HG03064 (cell line): ENCODE data around the gene MRGPRD.
"Not testable (repeated sequence)": the region's sequence is repeated elsewhere in the genome, so short reads cannot be mapped to it uniquely, and the experiment has no call there.

Experiments used
- ATAC-seq: cut with Tn5 transposase; IDR thresholded peaks from one replicate; pipeline ENCODE4 v1.9.1; 2021; ENCODE audit warnings: low read depth; ENCODE audit not compliant: unreplicated experiment

The MRGPRD gene

DNA sequence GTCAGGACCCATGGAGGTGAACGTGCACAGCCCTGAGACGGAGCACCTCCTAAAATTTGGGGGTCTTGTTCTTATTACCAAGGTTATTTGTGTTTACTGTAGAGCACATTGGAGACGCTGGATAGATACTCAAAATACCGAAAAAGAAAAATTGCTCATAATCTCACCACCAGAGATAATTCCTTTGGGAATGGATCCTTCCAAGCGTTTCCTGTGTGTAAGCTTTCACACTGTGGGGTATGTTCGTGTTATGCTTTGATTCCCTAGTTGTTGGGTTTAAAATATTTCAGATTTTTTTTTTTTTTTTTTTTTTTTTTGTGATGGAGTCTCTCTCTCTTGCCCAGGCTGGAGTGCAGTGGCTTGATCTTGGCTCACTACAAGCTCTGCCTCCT, 14.1 kb upstream of the MRGPRD start:
- no peak for ATAC-seq

DNA sequence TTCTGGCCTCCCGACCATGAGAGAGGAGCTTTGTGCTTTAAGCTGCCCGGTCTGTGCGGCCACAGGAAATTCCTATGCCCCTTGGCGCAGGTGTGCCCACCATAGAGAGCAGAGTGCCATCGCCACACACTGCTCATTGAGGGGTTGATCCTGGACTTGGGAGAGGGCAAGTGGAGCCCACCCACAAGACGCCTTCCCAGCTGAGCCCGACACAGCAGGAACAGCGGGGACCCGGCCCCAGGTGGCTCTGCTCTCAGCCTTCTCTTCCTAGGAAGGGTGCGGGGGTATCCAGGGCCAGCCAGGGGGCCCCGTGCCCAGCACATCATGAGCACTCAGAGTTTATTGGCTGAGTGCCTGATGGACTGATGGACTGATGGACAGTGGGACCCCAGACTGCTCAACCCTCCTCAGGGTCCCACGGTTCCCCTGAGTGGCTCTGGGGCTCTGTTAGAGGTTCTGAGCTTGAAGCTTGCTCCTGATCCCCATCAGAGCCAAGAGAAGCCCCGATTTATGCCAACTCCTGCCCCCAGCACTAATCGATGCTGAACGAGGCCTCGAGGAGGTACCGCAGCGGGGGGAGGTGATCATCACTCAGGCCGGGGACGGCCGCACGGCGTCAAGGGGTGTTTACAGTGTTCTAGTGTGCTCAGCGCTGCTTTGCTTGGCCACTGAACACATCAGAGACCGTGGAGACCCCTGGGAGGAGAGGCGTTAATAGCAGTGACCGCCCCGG, 13.5 kb upstream of the MRGPRD start:
- ATAC-seq: no peak

DNA sequence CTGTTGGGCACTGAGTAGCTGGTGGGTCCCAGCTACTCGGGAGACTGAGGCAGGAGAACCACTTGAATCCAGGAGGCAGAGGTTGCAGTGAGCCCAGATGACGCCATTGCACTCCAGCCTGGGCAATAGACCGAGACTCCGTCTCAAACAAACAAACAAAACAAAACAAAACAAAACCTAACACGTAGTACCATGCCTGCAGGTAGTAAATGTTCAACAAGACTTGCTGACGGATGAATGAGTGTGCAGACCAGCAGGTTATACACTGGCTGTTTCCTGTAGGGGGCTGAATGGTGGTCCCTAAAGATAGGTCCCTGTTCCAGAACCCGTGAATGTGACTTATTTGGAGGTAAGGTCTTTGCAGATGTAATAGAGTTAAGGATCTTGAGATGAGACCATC, 12.8 kb upstream of the MRGPRD start:
- no peak for ATAC-seq

DNA sequence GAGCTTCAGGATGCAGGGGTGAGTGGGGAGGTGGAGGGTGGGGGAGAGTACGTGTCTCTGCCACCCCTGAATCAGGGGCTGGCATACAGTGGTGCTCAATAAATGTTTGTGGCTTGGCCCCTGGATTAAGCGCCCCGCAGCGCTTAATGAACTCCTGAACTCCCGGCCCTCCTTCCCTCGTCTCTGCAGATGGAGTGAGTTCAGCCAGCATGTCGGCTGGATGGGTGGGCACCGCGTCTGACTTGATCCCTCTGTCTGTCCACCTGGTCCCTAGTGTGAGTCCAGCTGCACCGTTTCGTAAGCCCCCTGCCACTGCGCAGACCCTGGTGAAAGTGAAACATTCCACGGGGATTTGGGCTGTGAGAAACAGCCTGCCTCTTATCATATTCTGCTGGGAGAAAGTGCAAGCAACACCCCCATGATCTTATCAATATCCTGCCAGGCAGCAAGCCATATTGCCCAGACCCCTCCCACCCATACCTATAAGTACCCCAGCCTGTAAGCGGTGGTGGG, 12.0 kb upstream of the MRGPRD start:
- ATAC-seq: no peak

DNA sequence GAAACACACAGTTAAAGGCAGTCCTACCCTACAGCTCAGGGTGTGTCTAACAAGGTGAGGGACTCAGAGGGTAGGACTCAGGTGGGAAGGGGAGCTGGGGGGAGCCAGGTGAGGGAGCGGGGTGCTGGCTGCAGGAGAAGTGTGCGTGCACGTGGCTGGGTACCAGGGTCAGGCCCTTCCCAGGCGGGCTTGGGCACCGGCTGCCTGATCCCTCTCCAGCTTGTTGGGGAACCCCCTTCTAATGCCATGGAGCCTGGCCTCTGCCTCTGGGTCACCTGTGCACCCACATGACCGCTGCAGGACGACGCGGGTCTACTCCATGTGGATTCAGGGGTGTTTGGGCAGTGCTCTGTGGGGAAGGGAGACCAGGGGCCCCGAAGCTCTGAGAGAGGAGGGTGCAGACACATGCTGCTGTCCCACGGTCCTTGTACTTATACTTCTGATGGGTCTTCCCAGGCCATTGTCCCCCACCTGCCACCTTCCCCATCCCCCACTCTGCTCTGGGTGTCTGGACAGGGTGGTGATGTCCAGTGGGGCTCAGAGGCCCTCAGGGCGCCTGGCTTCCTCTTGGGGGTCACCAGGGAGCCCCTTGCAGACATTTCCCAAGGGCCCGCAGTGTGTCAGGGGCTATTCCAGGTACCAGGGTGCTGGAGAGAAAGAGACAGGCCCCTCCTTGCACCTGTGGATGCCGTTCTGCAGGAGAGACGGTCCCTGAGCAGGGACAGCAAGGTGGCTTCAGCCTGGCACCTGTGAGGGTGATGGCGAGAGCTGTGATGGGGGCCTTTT, 10.4 kb upstream of the MRGPRD start:
- no peak for ATAC-seq

DNA sequence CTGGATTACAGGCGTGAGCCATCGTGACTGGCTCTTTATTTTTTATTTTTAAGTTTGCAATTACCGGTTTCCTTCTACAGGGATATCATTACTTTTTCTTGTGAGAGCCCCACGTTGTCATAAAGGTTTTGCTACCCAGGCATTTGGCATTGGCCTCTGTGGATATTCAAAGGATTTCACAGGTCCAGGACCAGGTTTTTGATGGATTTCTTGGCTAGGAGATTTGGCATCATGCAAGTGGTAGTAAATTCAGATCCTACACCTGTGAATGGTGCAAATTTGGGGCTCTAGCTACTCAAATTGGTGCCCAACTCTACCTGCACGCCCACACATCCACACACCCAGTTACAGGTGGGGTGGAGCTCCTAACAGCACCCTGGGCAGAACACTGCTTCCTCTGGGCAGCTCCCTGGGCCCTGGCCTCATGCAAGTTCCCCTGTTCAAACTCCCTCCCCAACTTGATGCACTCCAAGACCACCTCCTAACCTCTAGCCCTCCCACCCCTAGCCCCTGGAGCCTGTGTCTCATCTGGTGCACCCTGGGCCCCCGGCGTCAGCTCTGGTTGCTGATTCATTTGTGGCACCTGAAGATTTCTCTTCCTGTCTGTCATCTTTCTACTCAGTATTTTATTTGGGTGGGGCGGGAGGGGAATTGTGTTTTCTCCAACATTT, 9.3 kb upstream of the MRGPRD start:
- ATAC-seq: no peak

DNA sequence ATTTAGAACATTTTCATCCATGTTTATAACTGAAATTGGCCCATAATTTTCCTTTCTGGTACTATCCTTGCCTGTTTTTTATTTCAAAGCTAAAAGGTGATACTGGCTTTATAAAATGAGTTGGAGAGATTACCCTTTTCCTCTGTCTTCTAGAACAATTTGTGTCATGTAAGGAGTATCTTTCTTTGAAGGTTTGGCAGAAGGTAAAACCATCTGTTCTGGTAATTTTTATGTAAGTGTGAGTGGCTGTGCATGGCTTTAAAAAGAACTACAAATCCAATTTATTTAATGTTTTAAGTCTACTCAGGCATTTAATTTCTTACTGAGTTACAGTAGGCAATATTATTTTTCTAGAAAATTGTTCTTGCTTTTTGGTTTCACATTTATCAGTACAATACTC, 7.7 kb upstream of the MRGPRD start:
- ATAC-seq: no peak

DNA sequence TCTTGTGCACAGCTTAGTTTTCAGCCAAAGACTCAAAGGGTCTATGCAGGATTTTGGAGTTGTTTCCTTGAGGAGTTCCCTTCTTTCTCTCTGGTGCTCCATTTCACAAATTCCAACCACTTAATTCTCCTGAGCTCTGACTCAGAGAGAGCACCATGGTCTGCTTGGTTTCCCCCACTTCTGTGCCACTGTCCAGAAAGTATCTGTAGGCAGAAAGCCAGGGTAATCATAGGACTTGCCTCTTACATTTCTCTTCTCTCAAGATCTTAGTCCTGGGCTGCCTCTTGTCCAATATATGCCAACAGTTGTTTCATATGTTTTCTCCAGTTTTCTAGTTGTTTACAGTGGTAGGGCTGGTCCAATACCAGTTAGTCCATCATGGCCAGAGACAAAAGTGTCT, 6.4 kb upstream of the MRGPRD start:
- ATAC-seq: no peak

DNA sequence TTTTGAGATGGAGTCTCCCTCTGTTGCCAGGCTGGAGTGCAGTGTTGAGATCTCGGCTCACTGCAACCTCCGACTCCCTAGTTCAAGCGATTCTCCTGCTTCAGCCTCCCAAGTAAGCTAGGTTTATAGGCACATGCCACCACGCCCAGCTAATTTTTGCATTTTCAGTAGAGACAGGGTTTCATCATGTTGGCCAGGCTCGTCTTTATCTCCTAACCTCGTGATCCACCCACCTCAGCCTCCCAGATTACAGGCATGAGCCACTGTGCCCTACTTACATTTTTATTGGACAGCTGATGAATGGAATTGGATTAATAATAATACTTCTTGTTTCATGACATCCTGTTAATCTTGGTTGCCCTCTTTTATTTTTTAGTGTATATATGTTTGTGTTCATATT, 3.0 kb upstream of the MRGPRD start:
- ATAC-seq: no peak

DNA sequence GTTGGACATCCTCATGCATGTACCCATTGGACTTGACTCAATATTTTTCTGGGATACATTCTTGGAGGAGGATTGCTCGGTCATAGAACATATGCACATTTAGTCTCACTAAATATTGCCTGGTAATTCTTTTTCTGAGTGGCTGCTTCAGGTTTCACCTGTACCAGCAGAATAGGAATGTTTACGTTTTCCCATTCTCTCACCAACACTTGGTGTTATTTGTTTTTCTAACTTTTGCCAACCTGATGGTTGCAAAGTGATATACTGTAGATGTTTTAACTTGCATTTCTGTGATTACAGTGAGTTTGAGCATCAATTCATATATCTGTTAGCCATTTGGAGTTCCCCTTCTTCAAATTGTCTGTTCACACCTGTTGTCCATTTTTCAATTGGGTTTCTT, 1.3 kb upstream of the MRGPRD start:
- ATAC-seq: no peak

DNA sequence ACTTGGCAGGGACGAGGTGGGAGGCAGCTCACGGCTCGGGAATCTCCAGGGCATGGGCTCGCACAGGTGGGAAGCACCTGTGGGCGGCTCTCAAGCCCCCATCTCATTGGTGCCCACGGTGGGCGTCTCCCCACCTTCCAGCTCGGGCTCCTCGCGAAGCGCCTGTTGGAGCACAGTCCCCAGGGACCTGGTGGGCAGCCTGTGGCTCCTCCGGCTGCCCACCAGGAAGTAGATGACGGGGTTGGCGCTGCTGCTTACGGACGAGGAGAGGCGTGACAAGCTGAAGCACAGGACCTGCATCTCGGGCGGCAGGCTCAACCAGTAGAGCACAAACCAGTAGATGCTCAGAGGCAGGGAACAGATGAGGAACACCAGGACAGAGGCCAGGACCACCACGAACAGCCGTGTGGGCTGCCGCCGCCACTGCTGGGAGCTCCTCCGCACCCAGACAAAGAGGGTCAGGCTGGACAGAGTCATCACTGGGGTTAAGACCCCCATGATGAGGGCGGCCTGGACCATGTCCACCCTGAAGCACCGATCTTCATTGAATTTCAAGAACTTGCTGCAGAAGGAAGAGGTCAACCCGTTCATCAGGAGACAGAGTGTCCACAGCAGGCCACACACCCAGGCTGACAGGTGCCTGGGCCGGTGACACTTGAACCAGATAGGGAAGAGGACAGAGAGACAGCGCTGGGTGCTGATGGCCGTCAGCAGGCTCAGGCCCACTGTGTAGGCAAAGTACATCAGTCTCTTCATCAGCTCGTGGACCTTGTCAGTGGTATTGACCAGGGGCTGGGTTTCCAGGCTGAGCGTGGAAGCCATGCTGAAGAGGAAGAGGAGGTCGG, 633 bp downstream of the MRGPRD start:
- no peak for ATAC-seq

DNA sequence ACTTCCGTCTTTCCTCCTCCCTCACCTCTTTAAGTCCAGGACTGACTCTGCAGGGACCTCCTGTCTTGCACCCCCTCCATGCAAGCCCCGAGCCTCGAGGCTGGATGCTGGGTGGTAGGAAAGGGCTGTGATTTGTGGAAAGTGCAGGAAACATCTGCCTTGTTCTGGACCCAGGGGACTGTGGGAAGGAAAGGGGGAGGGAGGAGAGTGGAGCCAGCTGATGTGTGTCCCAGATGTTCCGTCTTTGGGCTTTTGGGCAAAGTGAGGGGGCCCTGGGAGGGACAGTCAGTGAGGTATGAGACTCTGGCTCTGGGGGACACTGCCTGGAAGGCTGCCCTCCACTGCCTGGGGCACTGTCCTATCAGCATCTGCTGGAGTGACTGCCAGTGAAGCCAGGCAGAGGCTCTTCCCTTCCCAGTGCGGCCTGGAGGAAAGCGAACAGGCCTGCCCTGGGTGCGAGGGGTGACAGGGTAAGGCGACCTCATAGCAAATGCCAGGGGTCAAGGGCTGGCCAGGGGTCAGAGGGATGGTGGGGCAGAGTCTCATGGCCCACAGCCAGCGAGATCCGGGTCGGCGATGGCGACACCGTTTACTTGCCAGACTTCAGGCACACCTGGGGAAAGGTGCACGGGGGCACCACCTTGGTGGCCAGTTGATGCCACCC, 1.7 kb downstream of the MRGPRD start:
- no peak for ATAC-seq

DNA sequence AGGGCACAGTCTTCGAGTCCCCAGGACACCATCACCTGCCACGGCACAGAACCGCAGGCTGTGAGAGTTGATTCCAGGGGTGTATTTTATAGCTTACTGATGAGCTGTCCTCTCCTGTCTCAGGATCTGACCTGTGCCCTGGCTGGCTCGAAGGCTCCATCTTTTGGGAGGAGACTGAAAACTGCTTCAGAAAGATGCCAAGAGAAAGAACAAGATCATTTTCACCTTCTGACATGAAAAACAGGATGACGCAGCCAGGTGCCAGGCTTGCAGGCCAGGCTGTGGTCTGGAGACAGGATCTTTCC, 2.2 kb downstream of the MRGPRD start:
- no peak for ATAC-seq

DNA sequence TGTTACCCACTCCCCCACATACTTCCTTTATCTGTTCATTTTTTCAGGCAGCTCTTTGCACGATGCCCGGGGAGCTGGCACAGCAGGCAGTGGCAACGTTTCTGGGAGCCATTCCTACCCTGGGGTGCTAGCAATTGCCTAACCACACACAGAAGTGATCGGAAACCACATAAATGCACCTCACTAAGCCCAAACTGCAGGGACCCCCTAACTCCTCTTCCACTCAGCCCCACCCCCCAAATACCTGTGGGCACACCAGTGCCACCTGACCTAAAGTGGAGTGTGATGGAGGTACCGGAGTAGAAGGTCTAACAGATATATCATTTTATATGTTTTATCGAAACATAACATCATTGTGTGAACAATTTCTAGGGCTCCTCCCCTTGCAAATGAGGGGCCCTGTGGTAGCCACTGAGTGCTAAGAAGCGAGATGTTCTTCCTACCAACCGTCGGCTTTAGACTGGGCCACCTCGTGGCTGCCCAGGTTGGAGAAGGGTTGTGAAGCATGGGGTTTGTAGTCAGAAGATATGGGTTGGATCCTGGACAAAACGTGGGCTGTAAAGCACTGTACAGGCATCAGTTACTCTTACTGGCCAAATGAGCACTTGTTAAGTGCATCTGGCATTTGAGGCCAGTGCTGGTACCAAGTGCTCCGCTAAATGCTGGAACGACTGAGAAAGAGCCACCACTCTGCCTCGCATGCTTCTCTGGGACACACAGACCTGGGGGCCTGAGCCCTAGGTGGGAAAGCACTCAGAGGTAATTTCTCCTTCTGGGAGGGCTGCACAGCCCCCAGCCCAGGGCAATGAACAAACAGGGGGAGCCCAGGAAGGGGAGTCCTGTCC, 2.8 kb downstream of the MRGPRD start:
- ATAC-seq: no peak

DNA sequence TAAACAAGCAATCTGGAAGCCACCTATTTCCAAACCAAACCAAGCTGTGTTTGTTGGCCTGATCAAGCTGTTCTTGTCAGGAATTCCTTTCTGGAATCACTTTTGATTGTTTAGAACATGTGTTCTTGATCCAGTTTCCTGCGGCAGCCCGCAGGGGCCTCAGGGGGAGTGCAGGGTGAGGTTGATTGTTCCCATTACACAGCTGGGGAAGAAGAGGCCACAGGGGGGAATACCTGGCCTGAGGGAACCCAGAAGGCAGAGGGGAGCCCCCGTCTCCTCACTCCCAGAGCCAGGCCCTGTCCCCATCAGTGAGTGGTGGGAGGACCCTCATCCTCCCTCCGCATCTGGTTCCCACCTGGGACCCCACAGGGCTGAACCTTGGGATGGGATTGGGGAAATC, 4.2 kb downstream of the MRGPRD start:
- ATAC-seq: no peak

DNA sequence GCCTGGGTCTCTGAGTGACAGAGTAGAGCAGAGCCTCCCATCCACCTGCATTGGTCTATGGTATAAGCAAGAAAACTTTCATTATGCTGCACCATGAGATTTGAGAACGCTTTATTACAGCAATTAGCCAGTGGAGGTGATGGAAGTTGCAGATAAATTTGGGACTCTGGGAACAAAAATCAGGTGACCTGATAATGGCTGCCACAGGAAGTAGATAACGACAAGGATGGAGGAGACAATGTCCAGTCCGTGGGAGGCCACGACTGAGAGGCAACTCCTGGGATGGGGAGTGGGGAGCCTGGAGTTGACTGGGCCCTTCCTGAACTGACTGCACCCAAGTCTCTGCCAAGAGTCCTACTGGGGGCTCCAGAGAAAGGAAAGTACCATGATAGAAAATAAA, 4.7 kb downstream of the MRGPRD start:
- ATAC-seq: no peak

DNA sequence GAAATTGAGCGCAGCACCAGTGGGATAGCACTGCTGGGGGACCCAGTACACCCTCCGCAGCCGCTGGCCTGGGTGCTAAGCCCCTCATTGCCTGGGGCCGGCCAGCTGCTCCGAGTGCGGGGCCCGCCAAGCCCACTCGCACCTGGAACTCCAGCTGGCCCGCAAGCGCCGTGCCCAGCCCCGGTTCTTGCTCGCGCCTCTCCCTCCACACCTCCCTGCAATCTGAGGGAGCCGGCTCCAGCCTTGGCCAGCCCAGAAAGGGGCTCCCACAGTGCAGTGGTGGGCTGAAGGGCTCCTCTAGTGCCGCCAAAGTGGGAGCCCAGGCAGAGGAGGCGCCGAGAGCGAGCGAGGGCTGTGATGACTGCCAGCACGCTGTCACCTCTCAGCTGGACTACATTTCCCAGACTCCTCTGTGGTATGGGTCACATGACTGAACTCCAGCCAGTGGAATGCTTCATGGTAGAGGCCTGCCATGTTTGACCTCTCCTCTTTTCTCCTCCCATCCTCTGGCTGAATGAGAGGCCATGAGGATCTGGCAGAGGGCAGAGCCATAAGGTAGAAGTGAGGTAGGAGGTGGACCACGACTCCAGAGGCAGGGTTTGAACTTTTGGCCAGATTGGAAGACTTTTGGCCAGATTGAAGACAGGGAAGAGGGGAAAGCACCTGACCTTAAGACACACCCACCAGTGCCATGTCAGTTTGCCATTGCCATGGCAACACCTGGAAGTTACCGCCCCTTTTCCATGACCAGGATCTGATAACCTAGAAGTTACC, 6.2 kb downstream of the MRGPRD start:
- no peak for ATAC-seq

DNA sequence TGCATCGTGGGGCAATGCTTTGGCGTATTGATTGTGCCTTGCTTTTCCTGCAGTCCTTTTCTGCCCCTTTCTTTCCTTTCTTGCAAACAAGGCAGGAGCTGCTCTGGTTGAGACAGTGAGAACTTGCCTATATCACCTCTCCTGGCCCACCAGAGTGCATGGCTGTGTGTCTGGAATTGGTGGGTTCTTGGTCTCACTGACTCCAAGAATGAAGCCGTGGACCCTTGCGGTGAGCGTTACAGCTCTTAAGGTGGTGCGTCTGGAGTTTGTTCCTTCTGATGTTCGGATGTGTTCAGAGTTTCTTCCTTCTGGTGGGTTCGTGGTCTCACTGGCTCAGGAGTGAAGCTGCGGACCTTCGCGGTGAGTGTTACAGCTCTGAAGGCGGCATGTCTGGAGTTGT, 7.1 kb downstream of the MRGPRD start:
- ATAC-seq: not testable (repeated sequence)

DNA sequence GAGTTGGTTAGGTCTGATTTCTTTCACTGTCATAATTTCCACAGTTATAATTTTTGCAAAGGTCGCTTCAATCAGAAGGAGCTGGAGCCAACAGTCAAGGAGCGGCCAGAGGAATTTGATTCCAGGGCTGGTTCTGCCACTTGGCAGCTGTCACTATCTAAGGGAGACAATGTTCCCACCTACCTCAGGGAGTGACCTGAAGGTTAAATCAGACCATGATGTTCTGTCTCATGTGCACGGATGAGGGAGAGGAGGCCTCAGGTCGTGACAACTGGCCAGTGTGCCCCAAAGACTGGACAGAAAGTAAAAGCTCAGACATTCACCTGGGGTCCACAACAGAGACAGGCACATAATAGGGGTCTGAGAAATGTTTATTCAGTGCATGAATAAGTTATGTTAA, 7.6 kb downstream of the MRGPRD start:
- no peak for ATAC-seq
